Right lobe of liver (tissue), 6 donors: ENCODE results near the gene TMEM231. TPM values are rescaled to one million over a fixed set of nuclear protein-coding genes. Genes with fewer than 3 reads are reported as not detected.

ENCODE experiments used
- ATAC-seq, 4 donors: fragments of 200-7000 bp; cut with Tn5 transposase; one replicate each; pipeline ENCODE4 v1.9.1; 2020; ENCODE audit warnings: mild to moderate bottlenecking in 4 of 4, moderate library complexity in 4 of 4
- DNase-seq, 3 donors: peaks; one replicate each; pipeline ENCODE4 v3.0.0-alpha.2; 2020
- H3K27ac ChIP-seq, 3 donors: fragments of 200-600 bp; one replicate each; pipeline ENCODE4 v1.8.0; 2022
- H3K27me3 ChIP-seq, 2 donors: fragments of 200-600 bp; one replicate each; pipeline ENCODE4 v1.8.0; 2022
- H3K36me3 ChIP-seq, 4 donors: fragments of 200-600 bp; sonication (generic) in 1 of 4; one replicate each; pipeline versions ENCODE4 v1.5.1 to v1.8.0; 2017 to 2022; ENCODE audit warnings: control low read depth in 1 of 4
- H3K4me1 ChIP-seq, 4 donors: fragments of 200-600 bp; sonication (generic) in 1 of 4; one replicate each; pipeline versions ENCODE4 v1.5.1 to v1.8.0; 2017 to 2022; ENCODE audit warnings: control low read depth in 1 of 4
- H3K4me3 ChIP-seq, 3 donors: fragments of 200-600 bp; one replicate each; pipeline ENCODE4 v1.8.0; 2022
- H3K9me3 ChIP-seq, 4 donors: fragments of 200-600 bp; sonication (generic) in 1 of 4; one replicate each; pipeline versions ENCODE4 v1.5.1 to v1.8.0; 2017 to 2022; ENCODE audit warnings: control low read depth in 1 of 4
- POLR2A ChIP-seq: fragments of 450-650 bp; IDR thresholded peaks from one replicate; pipeline ENCODE4 v1.6.1; 2017; ENCODE audit warnings: antibody characterized with exemption, mild to moderate bottlenecking
- WGBS: methylation state at CpG from one replicate; pipeline ENCODE4 v1.1.6; 2018; ENCODE audit warnings: low coverage, low lambda C conversion rate; ENCODE audit not compliant: insufficient coverage; ENCODE audit errors: missing lambda C conversion rate; 5-methylcytosine and 5-hydroxymethylcytosine counted together
- intact Hi-C, 2 donors: fragments of 100-400 bp; cut with DNase I; formaldehyde crosslinking; loops; one replicate each; pipeline versions ENCODE4 v1.11.2 to v1.14.1; 2022
- total RNA-seq, 6 experiments: library from RNA; depleted of rRNA in 2 of 6; stranded (reverse); fragments of >200 nt in 2 of 6; fragmentation: NEBNext Ultra II Directional in 3 of 6; extraction: Animal tissue kit (Norgen Biotek cat#: 25700) in 3 of 6; gene quantifications; one replicate each; pipeline versions ENCODE4 v1.1.0 to v1.2.4, GENCODE V29; 2016 to 2023
- TF ChIP-seq, protein P1 (sequence below), 4 donors: fragments of 200-600 bp in 3 of 4; fragments of 450-650 bp in 1 of 4; IDR thresholded peaks; one replicate each; pipeline versions ENCODE4 v1.5.1 to v1.8.0; 2016 to 2022; ENCODE audit warnings: antibody characterized with exemption in 4 of 4, mild to moderate bottlenecking in 2 of 4
- donor health status: DM: no; HTN: yes; CAD: no.
- donor health status: DM: no; HTN: no; CAD: no.
- donor health status: DM: no; HTN: no; CAD: no.
- donor health status: DM: no; HTN: yes; CAD: no.
- donor health status: DM: no; HTN: yes; CAD: no.

Gene TMEM231
- total RNA-seq, 6 experiments from 2014 or later: 0.98 to 2.1 (median 1.7) TPM

DNA sequence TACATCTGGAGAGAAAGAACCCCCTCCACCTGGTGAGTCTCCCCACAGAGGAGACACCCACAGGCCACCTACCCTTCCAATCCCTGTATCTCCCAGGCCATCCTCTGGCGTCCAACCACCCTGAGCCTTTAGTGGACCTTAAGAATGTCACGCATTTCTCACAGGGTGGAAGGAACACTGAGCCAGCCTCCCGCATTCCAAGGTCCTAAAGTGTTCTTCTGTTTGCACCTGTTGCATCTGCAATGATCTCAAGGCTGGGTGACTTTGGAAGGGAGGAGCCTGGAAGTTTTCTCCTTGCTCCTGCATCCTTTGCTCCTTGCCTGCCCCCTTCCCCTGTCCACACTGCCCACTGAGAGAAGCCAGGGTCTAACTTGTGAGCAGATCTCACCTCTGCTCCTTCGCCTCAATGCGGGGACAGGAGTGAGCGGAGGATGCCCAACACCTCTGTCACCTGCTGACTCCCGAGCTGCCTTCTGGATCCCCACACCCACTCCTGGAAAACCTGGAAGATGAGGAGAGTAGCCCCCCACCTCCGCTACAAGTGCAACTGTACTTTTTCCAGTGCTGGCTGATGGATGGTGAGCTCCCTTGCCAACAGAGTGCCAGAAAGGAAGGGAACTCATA is 23.8 kb downstream of the TMEM231 start:
- no peak for TF ChIP-seq POLR2A
- TF ChIP-seq, protein P1, sequence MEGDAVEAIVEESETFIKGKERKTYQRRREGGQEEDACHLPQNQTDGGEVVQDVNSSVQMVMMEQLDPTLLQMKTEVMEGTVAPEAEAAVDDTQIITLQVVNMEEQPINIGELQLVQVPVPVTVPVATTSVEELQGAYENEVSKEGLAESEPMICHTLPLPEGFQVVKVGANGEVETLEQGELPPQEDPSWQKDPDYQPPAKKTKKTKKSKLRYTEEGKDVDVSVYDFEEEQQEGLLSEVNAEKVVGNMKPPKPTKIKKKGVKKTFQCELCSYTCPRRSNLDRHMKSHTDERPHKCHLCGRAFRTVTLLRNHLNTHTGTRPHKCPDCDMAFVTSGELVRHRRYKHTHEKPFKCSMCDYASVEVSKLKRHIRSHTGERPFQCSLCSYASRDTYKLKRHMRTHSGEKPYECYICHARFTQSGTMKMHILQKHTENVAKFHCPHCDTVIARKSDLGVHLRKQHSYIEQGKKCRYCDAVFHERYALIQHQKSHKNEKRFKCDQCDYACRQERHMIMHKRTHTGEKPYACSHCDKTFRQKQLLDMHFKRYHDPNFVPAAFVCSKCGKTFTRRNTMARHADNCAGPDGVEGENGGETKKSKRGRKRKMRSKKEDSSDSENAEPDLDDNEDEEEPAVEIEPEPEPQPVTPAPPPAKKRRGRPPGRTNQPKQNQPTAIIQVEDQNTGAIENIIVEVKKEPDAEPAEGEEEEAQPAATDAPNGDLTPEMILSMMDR (IDR thresholded peaks at IDR 0.05): no peak
- Histone ChIP-seq H3K4me1 (peaks cover 0 to 15% (median 6%) of the 10 kb centered on the region in 4 donors), H3K4me3 (no peak overlapping the region), H3K27ac (no peak overlapping the region), H3K27me3 (no peaks in the 10 kb centered on the region), H3K36me3 (no peaks in the 10 kb centered on the region), H3K9me3 (no peaks in the 10 kb centered on the region)
- ATAC-seq (no peak), DNase-seq (no peak)
- 74% methylated on average over 4 of the region's 8 CpGs for WGBS
- intact Hi-C loops: loop anchor here in 1 of 2 donors (10.0 kb wide), 1 partner anchor 47 kb away; no protein-coding TSS in a partner anchor

DNA sequence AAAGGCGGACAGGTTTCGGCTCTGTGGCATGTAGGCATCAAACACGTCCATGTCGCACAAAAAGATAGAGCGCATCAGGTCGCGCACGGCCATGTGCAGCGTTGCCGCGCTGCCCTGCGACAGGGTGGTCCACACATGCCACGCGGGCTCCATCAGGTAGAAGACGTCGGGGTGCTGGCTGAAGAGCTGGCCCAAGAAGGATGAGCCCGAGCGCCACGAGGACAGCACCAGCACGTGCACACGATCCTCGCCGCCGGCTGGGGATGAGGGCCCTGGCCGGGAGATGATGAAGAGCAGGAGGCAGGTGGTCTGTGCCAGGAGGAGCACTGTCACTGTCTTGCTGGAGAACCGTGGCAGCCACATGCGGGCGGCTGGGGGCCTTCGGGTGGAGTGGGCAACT is 26.1 kb downstream of the TMEM231 start:
- ATAC-seq (no peak), DNase-seq (no peak)
- TF ChIP-seq, protein P1 (IDR thresholded peaks at IDR 0.05): no peak
- TF ChIP-seq POLR2A: no peak
- Histone ChIP-seq H3K4me3 (no peak overlapping the region), H3K27ac (no peak overlapping the region), H3K36me3 (no peaks in the 10 kb centered on the region), H3K9me3 (no peaks in the 10 kb centered on the region), H3K27me3 (no peaks in the 10 kb centered on the region), H3K4me1 (peaks cover 0 to 15% (median 6%) of the 10 kb centered on the region in 4 donors)
- intact Hi-C loops: loop anchor here in 1 of 2 donors (10.0 kb wide), 1 partner anchor 45 kb away; no protein-coding TSS in a partner anchor
- WGBS: 94% methylated on average over 11 of the region's 29 CpGs

DNA sequence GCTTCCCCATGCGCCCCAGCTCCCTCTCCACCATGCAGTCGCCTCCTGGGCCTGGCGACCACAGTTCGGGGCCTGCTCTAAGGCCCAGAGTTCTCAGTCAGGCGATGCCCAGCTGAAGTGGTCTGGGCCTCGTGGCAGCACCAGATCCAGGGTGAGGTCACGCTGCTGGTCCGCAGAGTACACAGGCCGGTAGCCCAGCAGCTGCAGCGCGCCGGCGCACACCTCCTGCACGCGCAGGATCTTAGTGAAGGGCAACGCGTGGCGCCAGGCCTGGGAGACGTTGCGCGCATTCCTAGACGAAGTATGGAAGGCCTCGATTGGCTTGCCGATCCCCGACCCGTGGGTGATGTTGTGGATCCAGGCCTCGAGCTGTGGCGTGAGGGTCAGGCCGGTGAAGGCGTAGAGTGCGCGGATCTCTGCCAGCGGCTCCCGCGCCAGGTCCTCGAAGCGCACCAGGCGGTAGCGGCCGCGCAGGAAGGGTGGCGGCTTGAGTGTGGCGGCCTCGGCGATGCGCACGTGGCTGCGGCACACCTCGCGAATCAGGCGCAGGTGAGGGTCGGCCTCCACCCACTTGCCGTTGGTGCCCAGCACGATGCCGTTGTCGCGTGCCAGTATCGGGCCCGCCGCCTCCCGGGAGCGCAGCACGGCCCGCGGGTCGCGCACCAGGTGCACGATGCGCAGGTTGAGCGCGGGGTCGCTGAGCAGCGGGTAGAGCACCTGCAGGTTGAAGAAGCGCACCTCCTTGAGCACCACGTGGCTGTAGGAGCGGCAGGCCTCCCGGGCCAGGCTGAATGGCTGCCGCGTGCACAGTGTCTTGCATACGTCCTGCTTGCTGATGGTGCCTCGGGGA is 26.8 kb downstream of the TMEM231 start:
- no peak for DNase-seq
- no peaks in the 10 kb centered on the region for H3K36me3 ChIP-seq
- TF ChIP-seq, protein P1 (IDR thresholded peaks at IDR 0.05): no peak
- no peak for TF ChIP-seq POLR2A
- H3K27me3 ChIP-seq: no peaks in the 10 kb centered on the region
- no peaks in the 10 kb centered on the region for H3K9me3 ChIP-seq
- ATAC-seq: no peak
- peaks cover 0 to 15% (median 6%) of the 10 kb centered on the region in 4 donors for H3K4me1 ChIP-seq
- H3K4me3 ChIP-seq: no peak overlapping the region
- 95% methylated on average over 18 of the region's 81 CpGs for WGBS
- no peak overlapping the region for H3K27ac ChIP-seq
- intact Hi-C loops: no loop called here

DNA sequence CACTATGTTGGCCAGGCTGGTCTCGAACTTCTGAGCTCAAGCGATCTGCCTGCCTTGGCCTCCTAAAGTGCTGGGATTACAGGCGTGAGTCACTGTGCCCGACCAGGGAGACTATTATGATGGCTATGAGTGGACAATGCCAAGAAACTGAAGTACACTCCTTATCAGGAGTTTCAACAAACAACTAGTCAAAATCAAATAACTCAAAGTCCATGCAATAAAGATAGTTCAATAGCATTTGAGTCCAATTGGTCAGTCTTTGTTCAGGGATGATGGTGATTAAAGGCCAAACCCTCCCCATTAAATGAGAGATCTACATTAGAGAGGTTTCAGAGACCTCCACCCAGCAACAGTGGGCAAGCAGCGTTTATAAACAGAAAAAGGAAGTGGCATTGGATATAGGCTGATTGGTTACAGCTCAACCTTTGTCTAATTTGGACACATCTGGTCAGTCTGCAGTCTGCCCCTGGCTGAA is 28.2 kb downstream of the TMEM231 start:
- WGBS: 21% methylated on average over 5 of the region's 5 CpGs
- no peaks in the 10 kb centered on the region for H3K36me3 ChIP-seq
- peaks cover 0 to 15% (median 6%) of the 10 kb centered on the region in 4 donors for H3K4me1 ChIP-seq
- H3K27me3 ChIP-seq: no peaks in the 10 kb centered on the region
- H3K27ac ChIP-seq: peak overlapping the region in 2 of 3 donors; percentile 40 to 46
- TF ChIP-seq, protein P1 (IDR thresholded peaks at IDR 0.05): no peak
- no peaks in the 10 kb centered on the region for H3K9me3 ChIP-seq
- H3K4me3 ChIP-seq: no peak overlapping the region
- ATAC-seq (peak; percentile 92 to 97 (median 94)), DNase-seq (peak; percentile 39 to 67 (median 65))
- intact Hi-C loops: no loop called here
